Measurements from ENCODE around the gene PCDHA6.
"Not testable (repeated sequence)": the region's sequence is repeated elsewhere in the genome, so short reads cannot be mapped to it uniquely, and the experiment has no call there.

GRCh38 chr5:140848139-140849102 lies 20.7 kb downstream of the PCDHA6 start, which contains the start of gene PCDHA9:
- TF ChIP-seq, protein P1, sequence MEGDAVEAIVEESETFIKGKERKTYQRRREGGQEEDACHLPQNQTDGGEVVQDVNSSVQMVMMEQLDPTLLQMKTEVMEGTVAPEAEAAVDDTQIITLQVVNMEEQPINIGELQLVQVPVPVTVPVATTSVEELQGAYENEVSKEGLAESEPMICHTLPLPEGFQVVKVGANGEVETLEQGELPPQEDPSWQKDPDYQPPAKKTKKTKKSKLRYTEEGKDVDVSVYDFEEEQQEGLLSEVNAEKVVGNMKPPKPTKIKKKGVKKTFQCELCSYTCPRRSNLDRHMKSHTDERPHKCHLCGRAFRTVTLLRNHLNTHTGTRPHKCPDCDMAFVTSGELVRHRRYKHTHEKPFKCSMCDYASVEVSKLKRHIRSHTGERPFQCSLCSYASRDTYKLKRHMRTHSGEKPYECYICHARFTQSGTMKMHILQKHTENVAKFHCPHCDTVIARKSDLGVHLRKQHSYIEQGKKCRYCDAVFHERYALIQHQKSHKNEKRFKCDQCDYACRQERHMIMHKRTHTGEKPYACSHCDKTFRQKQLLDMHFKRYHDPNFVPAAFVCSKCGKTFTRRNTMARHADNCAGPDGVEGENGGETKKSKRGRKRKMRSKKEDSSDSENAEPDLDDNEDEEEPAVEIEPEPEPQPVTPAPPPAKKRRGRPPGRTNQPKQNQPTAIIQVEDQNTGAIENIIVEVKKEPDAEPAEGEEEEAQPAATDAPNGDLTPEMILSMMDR (IDR thresholded peaks at IDR 0.05; ENCODE audit: insufficient read depth, low read length, poor library complexity, severe bottlenecking) = not testable (repeated sequence)
- TF ChIP-seq EZH2phosphoT487 (conservative IDR thresholded peaks at IDR 0.05; ENCODE audit: low read length) = not testable (repeated sequence)

All from SU-DHL-6 (cell line).